HEK293 (cell line): Measurements from ENCODE around the gene FDXR.

Source experiments
- CTCF ChIA-PET: fragments of 350-600 bp; formaldehyde crosslinking; extraction: SDS; loops from one replicate; lab custom pipeline; 2021; ENCODE audit warnings: antibody characterized with exemption; lab: Yijun Ruan, JAX
- POLR2A ChIA-PET: fragments of 300-600 bp; formaldehyde crosslinking; extraction: SDS; loops from one replicate; lab custom pipeline; 2020; ENCODE audit warnings: antibody characterized with exemption, inconsistent platforms; lab: Yijun Ruan, JAX
- H3K27ac ChIP-seq: fragments of 200-500 bp; sonication (Bioruptor generic); 2 replicates; pipeline ENCODE4 v1.5.1; 2014; ENCODE audit warnings: low read depth, low read length, control low read depth, inconsistent platforms; ENCODE audit errors: extremely low read depth
- H3K36me3 ChIP-seq, 2 experiments: fragments of 200-500 bp in 1 of 2; sonication (Bioruptor generic) in 1 of 2; 1 replicate in 1 of 2; 2 replicates in 1 of 2; pipeline ENCODE4 v1.5.1; 2014 to 2017; ENCODE audit warnings: inconsistent platforms in 2 of 2, low read length in 2 of 2; ENCODE audit not compliant: control insufficient read depth in 2 of 2, insufficient read depth in 1 of 2
- H3K4me1 ChIP-seq: fragments of 200-500 bp; sonication (Bioruptor generic); 2 replicates; pipeline ENCODE4 v1.5.1; 2014; ENCODE audit warnings: mild to moderate bottlenecking, low read length, inconsistent platforms; ENCODE audit not compliant: control insufficient read depth, insufficient read depth
- H3K4me3 ChIP-seq: 2 replicates; pipeline ENCODE4 v1.5.1; 2011; ENCODE audit warnings: low read depth, mild to moderate bottlenecking, control low read depth, low read length, moderate library complexity
- H3K9me3 ChIP-seq: fragments of 200-500 bp; sonication (Bioruptor generic); 2 replicates; pipeline ENCODE4 v1.5.1; 2014; ENCODE audit warnings: low read depth, low read length, inconsistent platforms; ENCODE audit not compliant: control insufficient read depth, insufficient read depth
- HOXA7 ChIP-seq: sonication (generic); formaldehyde crosslinking; IDR thresholded peaks from 2 replicates; pipeline ENCODE4 v1.8.1; 2022; ENCODE audit warnings: missing genetic modification reagents, borderline replicate concordance
- MYNN ChIP-seq: fragments of 450-650 bp; formaldehyde crosslinking; IDR thresholded peaks from 2 replicates; pipeline ENCODE4 v1.5.1; 2016; ENCODE audit warnings: missing biosample characterization, missing genetic modification characterization, borderline replicate concordance
- SP7 ChIP-seq: fragments of 450-650 bp; formaldehyde crosslinking; IDR thresholded peaks from 2 replicates; pipeline ENCODE4 v1.5.1; 2016; ENCODE audit warnings: missing biosample characterization, missing genetic modification characterization
- ZFP3 ChIP-seq: fragments of 450-650 bp; formaldehyde crosslinking; IDR thresholded peaks from 2 replicates; pipeline ENCODE4 v1.5.1; 2016; ENCODE audit warnings: low read depth, missing biosample characterization, missing genetic modification characterization
- ZNF132 ChIP-seq: fragments of 450-650 bp; formaldehyde crosslinking; IDR thresholded peaks from 2 replicates; pipeline ENCODE4 v1.5.1; 2017; ENCODE audit warnings: missing biosample characterization, missing genetic modification characterization, borderline replicate concordance
- ZNF2 ChIP-seq: fragments of 450-650 bp; formaldehyde crosslinking; IDR thresholded peaks from 2 replicates; pipeline ENCODE4 v1.5.1; 2016; ENCODE audit warnings: missing biosample characterization, missing genetic modification characterization
- ZNF23 ChIP-seq: fragments of 450-650 bp; formaldehyde crosslinking; IDR thresholded peaks from 2 replicates; pipeline ENCODE4 v1.5.1; 2016; ENCODE audit warnings: missing biosample characterization, missing genetic modification characterization, borderline replicate concordance
- ZNF280C ChIP-seq: fragments of 450-650 bp; formaldehyde crosslinking; IDR thresholded peaks from 2 replicates; pipeline ENCODE4 v1.5.1; 2016; ENCODE audit warnings: missing biosample characterization, missing genetic modification characterization
- ZNF341 ChIP-seq: fragments of 450-650 bp; formaldehyde crosslinking; IDR thresholded peaks from 2 replicates; pipeline ENCODE4; 2016; ENCODE audit warnings: low read depth, missing biosample characterization, missing genetic modification characterization
- ZNF366 ChIP-seq: fragments of 450-650 bp; formaldehyde crosslinking; conservative IDR thresholded peaks from 2 replicates; pipeline ENCODE4 v1.5.1; 2016; ENCODE audit warnings: missing biosample characterization, missing genetic modification characterization
- ZNF416 ChIP-seq: fragments of 450-650 bp; formaldehyde crosslinking; IDR thresholded peaks from 2 replicates; pipeline ENCODE4 v1.5.1; 2016; ENCODE audit warnings: missing biosample characterization, missing genetic modification characterization
- ZNF423 ChIP-seq: fragments of 450-650 bp; formaldehyde crosslinking; IDR thresholded peaks from 2 replicates; pipeline ENCODE4 v1.5.1; 2016; ENCODE audit warnings: missing biosample characterization, missing genetic modification characterization
- ZNF521 ChIP-seq: fragments of 450-650 bp; formaldehyde crosslinking; IDR thresholded peaks from 2 replicates; pipeline ENCODE4 v1.5.1; 2017; ENCODE audit warnings: missing biosample characterization, mild to moderate bottlenecking, missing genetic modification characterization
- ZNF544 ChIP-seq: fragments of 450-650 bp; formaldehyde crosslinking; IDR thresholded peaks from 2 replicates; pipeline ENCODE4 v1.5.0; 2017; ENCODE audit warnings: missing biosample characterization, missing genetic modification characterization
- ZNF548 ChIP-seq: fragments of 450-650 bp; formaldehyde crosslinking; IDR thresholded peaks from 2 replicates; pipeline ENCODE4 v1.5.1; 2016; ENCODE audit warnings: missing biosample characterization, missing genetic modification characterization
- ZNF768 ChIP-seq: fragments of 450-650 bp; formaldehyde crosslinking; IDR thresholded peaks from 2 replicates; pipeline ENCODE4 v1.5.1; 2018; ENCODE audit warnings: missing biosample characterization, mild to moderate bottlenecking, missing genetic modification characterization
- TF ChIP-seq, protein P1 (sequence below): fragments of 450-650 bp; formaldehyde crosslinking; IDR thresholded peaks from 2 replicates; pipeline ENCODE4 v1.5.1; 2016; ENCODE audit warnings: missing biosample characterization, missing genetic modification characterization
- TF ChIP-seq, protein P2 (sequence below): fragments of 450-650 bp; formaldehyde crosslinking; IDR thresholded peaks from 2 replicates; pipeline ENCODE4 v1.5.1; 2016; ENCODE audit warnings: missing biosample characterization, missing genetic modification characterization
- TF ChIP-seq, protein P3 (sequence below): fragments of 450-650 bp; IDR thresholded peaks from 2 replicates; pipeline ENCODE4 v1.5.1; 2018; ENCODE audit warnings: missing biosample characterization, missing genetic modification characterization
- TF ChIP-seq, protein P4 (sequence below): fragments of 450-650 bp; formaldehyde crosslinking; IDR thresholded peaks from 2 replicates; pipeline ENCODE4; 2016; ENCODE audit warnings: missing biosample characterization, missing genetic modification characterization

Gene FDXR

GRCh38 chr17:74815550-74816370 is 57.0 kb downstream of the FDXR start (continued):
- TF ChIP-seq, protein P1, sequence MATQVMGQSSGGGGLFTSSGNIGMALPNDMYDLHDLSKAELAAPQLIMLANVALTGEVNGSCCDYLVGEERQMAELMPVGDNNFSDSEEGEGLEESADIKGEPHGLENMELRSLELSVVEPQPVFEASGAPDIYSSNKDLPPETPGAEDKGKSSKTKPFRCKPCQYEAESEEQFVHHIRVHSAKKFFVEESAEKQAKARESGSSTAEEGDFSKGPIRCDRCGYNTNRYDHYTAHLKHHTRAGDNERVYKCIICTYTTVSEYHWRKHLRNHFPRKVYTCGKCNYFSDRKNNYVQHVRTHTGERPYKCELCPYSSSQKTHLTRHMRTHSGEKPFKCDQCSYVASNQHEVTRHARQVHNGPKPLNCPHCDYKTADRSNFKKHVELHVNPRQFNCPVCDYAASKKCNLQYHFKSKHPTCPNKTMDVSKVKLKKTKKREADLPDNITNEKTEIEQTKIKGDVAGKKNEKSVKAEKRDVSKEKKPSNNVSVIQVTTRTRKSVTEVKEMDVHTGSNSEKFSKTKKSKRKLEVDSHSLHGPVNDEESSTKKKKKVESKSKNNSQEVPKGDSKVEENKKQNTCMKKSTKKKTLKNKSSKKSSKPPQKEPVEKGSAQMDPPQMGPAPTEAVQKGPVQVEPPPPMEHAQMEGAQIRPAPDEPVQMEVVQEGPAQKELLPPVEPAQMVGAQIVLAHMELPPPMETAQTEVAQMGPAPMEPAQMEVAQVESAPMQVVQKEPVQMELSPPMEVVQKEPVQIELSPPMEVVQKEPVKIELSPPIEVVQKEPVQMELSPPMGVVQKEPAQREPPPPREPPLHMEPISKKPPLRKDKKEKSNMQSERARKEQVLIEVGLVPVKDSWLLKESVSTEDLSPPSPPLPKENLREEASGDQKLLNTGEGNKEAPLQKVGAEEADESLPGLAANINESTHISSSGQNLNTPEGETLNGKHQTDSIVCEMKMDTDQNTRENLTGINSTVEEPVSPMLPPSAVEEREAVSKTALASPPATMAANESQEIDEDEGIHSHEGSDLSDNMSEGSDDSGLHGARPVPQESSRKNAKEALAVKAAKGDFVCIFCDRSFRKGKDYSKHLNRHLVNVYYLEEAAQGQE (tag by site-specific recombination): no peak
- TF ChIP-seq ZNF416 (no peak), ZNF521 (tag by site-specific recombination) (no peak), ZNF23 (tag by site-specific recombination) (no peak), ZFP3 (tag by site-specific recombination) (no peak), ZNF366 (tag by site-specific recombination) (no peak), ZNF768 (no peak)
- TF ChIP-seq, protein P2, sequence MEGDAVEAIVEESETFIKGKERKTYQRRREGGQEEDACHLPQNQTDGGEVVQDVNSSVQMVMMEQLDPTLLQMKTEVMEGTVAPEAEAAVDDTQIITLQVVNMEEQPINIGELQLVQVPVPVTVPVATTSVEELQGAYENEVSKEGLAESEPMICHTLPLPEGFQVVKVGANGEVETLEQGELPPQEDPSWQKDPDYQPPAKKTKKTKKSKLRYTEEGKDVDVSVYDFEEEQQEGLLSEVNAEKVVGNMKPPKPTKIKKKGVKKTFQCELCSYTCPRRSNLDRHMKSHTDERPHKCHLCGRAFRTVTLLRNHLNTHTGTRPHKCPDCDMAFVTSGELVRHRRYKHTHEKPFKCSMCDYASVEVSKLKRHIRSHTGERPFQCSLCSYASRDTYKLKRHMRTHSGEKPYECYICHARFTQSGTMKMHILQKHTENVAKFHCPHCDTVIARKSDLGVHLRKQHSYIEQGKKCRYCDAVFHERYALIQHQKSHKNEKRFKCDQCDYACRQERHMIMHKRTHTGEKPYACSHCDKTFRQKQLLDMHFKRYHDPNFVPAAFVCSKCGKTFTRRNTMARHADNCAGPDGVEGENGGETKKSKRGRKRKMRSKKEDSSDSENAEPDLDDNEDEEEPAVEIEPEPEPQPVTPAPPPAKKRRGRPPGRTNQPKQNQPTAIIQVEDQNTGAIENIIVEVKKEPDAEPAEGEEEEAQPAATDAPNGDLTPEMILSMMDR (tag by site-specific recombination): no peak

DNA sequence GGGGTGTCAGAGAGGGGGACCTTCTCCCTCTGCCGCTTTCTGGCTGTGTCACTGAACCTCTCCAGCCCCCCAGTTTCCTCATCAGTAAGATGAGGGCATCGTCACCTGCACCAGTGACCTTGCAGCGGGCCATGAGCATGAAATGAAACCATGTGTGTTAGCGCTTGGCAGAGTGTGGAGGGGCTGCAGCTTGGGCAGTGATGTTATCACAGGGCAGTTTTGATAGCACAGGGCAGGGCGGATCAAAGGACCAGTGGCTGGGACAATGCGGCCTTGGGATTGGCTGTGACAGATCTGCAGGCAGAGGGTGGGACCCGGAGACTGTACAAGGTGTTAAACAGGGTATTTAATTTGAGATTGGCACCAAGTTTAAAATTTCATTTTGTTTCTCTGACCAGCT is 57.7 kb downstream of the FDXR start:
- TF ChIP-seq, protein P3, sequence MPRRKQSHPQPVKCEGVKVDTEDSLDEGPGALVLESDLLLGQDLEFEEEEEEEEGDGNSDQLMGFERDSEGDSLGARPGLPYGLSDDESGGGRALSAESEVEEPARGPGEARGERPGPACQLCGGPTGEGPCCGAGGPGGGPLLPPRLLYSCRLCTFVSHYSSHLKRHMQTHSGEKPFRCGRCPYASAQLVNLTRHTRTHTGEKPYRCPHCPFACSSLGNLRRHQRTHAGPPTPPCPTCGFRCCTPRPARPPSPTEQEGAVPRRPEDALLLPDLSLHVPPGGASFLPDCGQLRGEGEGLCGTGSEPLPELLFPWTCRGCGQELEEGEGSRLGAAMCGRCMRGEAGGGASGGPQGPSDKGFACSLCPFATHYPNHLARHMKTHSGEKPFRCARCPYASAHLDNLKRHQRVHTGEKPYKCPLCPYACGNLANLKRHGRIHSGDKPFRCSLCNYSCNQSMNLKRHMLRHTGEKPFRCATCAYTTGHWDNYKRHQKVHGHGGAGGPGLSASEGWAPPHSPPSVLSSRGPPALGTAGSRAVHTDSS: no peak
- TF ChIP-seq ZNF544 (tag by site-specific recombination) (no peak), ZNF132 (tag by site-specific recombination) (no peak), ZNF2 (tag by site-specific recombination) (no peak), MYNN (tag by site-specific recombination) (no peak), ZNF280C (no peak), ZNF423 (tag by site-specific recombination) (no peak), ZNF548 (no peak), ZNF341 (tag by site-specific recombination) (no peak), HOXA7 (CRISPR knock-in tag) (no peak), SP7 (tag by site-specific recombination) (no peak)
- TF ChIP-seq, protein P4, sequence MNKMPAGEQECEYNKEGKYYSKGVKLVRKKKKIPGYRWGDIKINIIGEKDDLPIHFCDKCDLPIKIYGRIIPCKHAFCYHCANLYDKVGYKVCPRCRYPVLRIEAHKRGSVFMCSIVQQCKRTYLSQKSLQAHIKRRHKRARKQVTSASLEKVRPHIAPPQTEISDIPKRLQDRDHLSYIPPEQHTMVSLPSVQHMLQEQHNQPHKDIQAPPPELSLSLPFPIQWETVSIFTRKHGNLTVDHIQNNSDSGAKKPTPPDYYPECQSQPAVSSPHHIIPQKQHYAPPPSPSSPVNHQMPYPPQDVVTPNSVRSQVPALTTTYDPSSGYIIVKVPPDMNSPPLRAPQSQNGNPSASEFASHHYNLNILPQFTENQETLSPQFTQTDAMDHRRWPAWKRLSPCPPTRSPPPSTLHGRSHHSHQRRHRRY (tag by site-specific recombination): no peak
- H3K4me1 ChIP-seq: no peaks in the 10 kb centered on the region
- H3K27ac ChIP-seq: no peak overlapping the region
- H3K36me3 ChIP-seq: peaks cover 0 to 37% of the 10 kb centered on the region in 2 experiments; a peak in 2 of 3 replicates
- ChIA-PET POLR2A (no interaction called here), CTCF (interaction anchor here (0.5 to 5.9 kb wide), 4 partner anchors 10 to 609 kb away, joined by 3 to 38 read pairs (median 4); no protein-coding TSS in a partner anchor)
- H3K9me3 ChIP-seq: no peaks in the 10 kb centered on the region
- H3K4me3 ChIP-seq: no peak overlapping the region
